Progenitor cell of endocrine pancreas (in vitro differentiated cells): ENCODE results near the gene GNG5. TPM values are rescaled to one million over a fixed set of nuclear protein-coding genes. Genes with fewer than 3 reads are reported as not detected.

ENCODE experiments used
- DNase-seq: peaks from one replicate; pipeline ENCODE4 v3.0.0; 2021; ENCODE audit warnings: low spot score; ENCODE audit not compliant: unreplicated experiment
- H3K27ac Mint-ChIP-seq: 2 replicates; pipeline ENCODE4 v1.8.0; 2021; ENCODE audit warnings: mild to moderate bottlenecking, moderate library complexity, mixed read lengths
- H3K27me3 Mint-ChIP-seq: 2 replicates; pipeline ENCODE4 v1.8.0; 2021; ENCODE audit warnings: mixed read lengths
- H3K36me3 Mint-ChIP-seq: 2 replicates; pipeline ENCODE4 v1.8.0; 2022; ENCODE audit warnings: mixed read lengths; ENCODE audit not compliant: insufficient read depth
- H3K4me1 Mint-ChIP-seq: 2 replicates; pipeline ENCODE4 v1.8.0; 2021; ENCODE audit warnings: low read depth, mixed read lengths
- H3K4me3 Mint-ChIP-seq: 2 replicates; pipeline ENCODE4 v1.8.0; 2021; ENCODE audit warnings: low read depth, mild to moderate bottlenecking, moderate library complexity, mixed read lengths
- H3K9me3 Mint-ChIP-seq: 2 replicates; pipeline ENCODE4 v1.8.0; 2021; ENCODE audit warnings: low read depth, mixed read lengths
- total RNA-seq: library from RNA; stranded (reverse); gene quantifications from 2 replicates; pipeline ENCODE4 v1.2.1, GENCODE V29; 2021
- TF ChIP-seq, protein P1 (sequence below): fragments of 200-600 bp; sonication (generic); IDR thresholded peaks from one replicate; pipeline ENCODE4 v1.5.0; 2021; ENCODE audit warnings: antibody characterized with exemption, mild to moderate bottlenecking; ENCODE audit not compliant: unreplicated experiment

The GNG5 gene
- total RNA-seq, 1 donor from 2014 or later = 210 TPM

- H3K27ac Mint-ChIP-seq = no peak overlapping the region
- no peak for DNase-seq
- H3K36me3 Mint-ChIP-seq = peaks cover 19% of the 10 kb centered on the region
- TF ChIP-seq, protein P1, sequence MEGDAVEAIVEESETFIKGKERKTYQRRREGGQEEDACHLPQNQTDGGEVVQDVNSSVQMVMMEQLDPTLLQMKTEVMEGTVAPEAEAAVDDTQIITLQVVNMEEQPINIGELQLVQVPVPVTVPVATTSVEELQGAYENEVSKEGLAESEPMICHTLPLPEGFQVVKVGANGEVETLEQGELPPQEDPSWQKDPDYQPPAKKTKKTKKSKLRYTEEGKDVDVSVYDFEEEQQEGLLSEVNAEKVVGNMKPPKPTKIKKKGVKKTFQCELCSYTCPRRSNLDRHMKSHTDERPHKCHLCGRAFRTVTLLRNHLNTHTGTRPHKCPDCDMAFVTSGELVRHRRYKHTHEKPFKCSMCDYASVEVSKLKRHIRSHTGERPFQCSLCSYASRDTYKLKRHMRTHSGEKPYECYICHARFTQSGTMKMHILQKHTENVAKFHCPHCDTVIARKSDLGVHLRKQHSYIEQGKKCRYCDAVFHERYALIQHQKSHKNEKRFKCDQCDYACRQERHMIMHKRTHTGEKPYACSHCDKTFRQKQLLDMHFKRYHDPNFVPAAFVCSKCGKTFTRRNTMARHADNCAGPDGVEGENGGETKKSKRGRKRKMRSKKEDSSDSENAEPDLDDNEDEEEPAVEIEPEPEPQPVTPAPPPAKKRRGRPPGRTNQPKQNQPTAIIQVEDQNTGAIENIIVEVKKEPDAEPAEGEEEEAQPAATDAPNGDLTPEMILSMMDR = no peak
- no peak overlapping the region for H3K4me3 Mint-ChIP-seq
- no peaks in the 10 kb centered on the region for H3K4me1 Mint-ChIP-seq
- H3K27me3 Mint-ChIP-seq = no peaks in the 10 kb centered on the region
- no peaks in the 10 kb centered on the region for H3K9me3 Mint-ChIP-seq
Measured at GRCh38 chr1:84492726-84493125, 13.7 kb downstream of the GNG5 start.

- H3K36me3 Mint-ChIP-seq = peaks cover 19% of the 10 kb centered on the region
- peaks cover 3% of the 10 kb centered on the region for H3K4me1 Mint-ChIP-seq
- H3K27me3 Mint-ChIP-seq = no peaks in the 10 kb centered on the region
- TF ChIP-seq, protein P1 = no peak
- H3K27ac Mint-ChIP-seq = no peak overlapping the region
- peaks cover 3% of the 10 kb centered on the region for H3K9me3 Mint-ChIP-seq
- H3K4me3 Mint-ChIP-seq = no peak overlapping the region
- no peak for DNase-seq
Measured at GRCh38 chr1:84489766-84490165, 16.6 kb downstream of the GNG5 start.

DNA sequence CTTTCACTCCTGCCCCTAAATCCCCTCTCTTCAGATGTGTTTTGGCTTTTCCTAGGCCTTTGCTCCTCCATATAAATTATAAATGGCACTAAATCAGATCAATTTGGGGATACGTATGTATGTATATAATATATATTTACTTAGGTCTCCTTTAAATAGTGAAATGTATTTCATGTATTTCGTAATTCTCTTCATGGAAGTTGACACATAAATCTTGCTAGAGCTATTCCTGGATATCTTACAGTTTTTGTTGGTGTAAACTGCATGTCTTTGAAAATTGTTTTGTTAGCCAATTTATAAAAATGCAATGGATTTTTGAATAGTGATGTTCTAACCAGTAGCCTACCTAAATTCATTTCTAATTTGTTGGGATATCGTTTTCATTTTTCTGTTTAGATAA, 18.3 kb downstream of the GNG5 start:
- peaks cover 3% of the 10 kb centered on the region for H3K4me1 Mint-ChIP-seq
- no peak overlapping the region for H3K4me3 Mint-ChIP-seq
- H3K36me3 Mint-ChIP-seq = peaks cover 27% of the 10 kb centered on the region
- TF ChIP-seq, protein P1 = no peak
- peaks cover 3% of the 10 kb centered on the region for H3K9me3 Mint-ChIP-seq
- H3K27me3 Mint-ChIP-seq = no peaks in the 10 kb centered on the region
- DNase-seq = no peak
- H3K27ac Mint-ChIP-seq = no peak overlapping the region

DNA sequence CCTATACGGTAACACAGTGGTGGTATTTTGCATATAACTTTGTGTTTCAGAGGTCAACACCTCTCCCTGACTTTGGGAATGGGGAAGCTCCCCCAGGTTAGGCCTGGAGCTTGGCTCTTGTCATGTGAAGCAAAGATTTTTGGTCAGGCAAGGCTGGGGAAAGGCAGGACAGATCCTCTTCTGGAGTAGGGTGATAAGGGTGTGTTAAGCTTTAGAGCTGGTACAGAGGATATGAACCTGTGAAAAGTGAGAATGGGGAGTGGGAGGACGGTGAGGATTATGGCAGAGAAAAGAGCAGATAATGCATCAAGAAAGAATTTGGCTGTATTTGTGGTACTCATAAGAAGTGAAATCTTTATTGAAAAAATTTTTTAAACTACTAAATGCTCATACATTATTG, 25.1 kb downstream of the GNG5 start:
- peak overlapping the region; percentile 38 for H3K4me3 Mint-ChIP-seq
- H3K36me3 Mint-ChIP-seq = peaks cover 21% of the 10 kb centered on the region
- H3K27ac Mint-ChIP-seq = no peak overlapping the region
- H3K9me3 Mint-ChIP-seq = peaks cover 14% of the 10 kb centered on the region
- no peak for DNase-seq
- TF ChIP-seq, protein P1 = no peak
- H3K27me3 Mint-ChIP-seq = peaks cover 18% of the 10 kb centered on the region
- peaks cover 12% of the 10 kb centered on the region for H3K4me1 Mint-ChIP-seq

DNA sequence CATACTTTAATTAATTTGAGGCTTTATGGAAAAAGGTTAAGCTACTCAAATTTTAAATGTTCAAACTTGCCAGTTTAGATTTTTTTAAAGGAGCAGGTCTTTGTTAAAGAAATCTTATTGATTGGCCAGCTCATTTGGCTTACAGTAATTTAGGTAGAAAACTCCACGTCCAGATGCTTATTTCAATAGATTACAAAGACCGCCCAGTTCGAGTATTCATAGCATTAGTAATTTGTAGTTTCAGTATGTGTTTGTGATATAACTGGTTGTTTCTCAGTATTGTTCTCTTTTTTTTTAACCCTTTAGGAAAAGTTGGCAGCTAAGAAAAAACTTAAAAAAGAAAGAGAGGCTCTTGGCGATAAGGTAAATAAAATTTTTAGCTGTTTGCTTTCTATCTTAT, 25.7 kb downstream of the GNG5 start:
- H3K4me1 Mint-ChIP-seq = peaks cover 12% of the 10 kb centered on the region
- H3K36me3 Mint-ChIP-seq = peaks cover 16% of the 10 kb centered on the region
- H3K27ac Mint-ChIP-seq = no peak overlapping the region
- H3K27me3 Mint-ChIP-seq = peaks cover 24% of the 10 kb centered on the region
- peak overlapping the region; percentile 97 for H3K4me3 Mint-ChIP-seq
- TF ChIP-seq, protein P1 = no peak
- DNase-seq = no peak
- H3K9me3 Mint-ChIP-seq = peaks cover 14% of the 10 kb centered on the region
